Large intestine (tissue), 3 donors: ENCODE results near the gene MRPS33. TPM values are rescaled to one million over a fixed set of nuclear protein-coding genes. Genes with fewer than 3 reads are reported as not detected.
A peak's percentile ranks its signal among the peaks of the same experiment; 100 is the strongest.
"Not testable (repeated sequence)": the region's sequence is repeated elsewhere in the genome, so short reads cannot be mapped to it uniquely, and the experiment has no call there.

Source experiments
- DNase-seq, 2 donors: peaks; one replicate each; pipeline versions ENCODE4 v3.0.0 to v3.0.0-alpha.2; 2013
- H3K27ac ChIP-seq: one replicate; pipeline ENCODE4 v1.5.1; 2013; ENCODE audit warnings: low read length
- H3K27me3 ChIP-seq: 2 replicates; pipeline ENCODE4 v1.6.1; 2013; ENCODE audit warnings: low read length; ENCODE audit not compliant: control insufficient read depth, insufficient read depth
- H3K36me3 ChIP-seq: 2 replicates; pipeline ENCODE4 v1.6.1; 2013; ENCODE audit warnings: low read length; ENCODE audit not compliant: control insufficient read depth, insufficient read depth
- H3K4me1 ChIP-seq: one replicate; pipeline ENCODE4 v1.6.1; 2013; ENCODE audit warnings: low read length; ENCODE audit not compliant: control insufficient read depth, insufficient read depth
- H3K4me3 ChIP-seq: one replicate; pipeline ENCODE4 v1.5.1; 2013; ENCODE audit warnings: low read length
- H3K9me3 ChIP-seq: one replicate; pipeline ENCODE4 v1.6.1; 2013; ENCODE audit warnings: mild to moderate bottlenecking, low read depth, low read length, moderate library complexity; ENCODE audit not compliant: control insufficient read depth
- WGBS: methylation state at CpG from one replicate; pipeline ENCODE4 v1.1.5; 2013; ENCODE audit warnings: low lambda C conversion rate; ENCODE audit not compliant: insufficient coverage; 5-methylcytosine and 5-hydroxymethylcytosine counted together
- polyA plus RNA-seq: library from polyadenylated mRNA; unstranded; fragments of 120-200 nt; gene quantifications from one replicate; pipeline ENCODE4 v1.2.1, GENCODE V29; 2013

Gene MRPS33
- polyA plus RNA-seq, 1 donor, result 95.7 TPM

- peaks cover 3% of the 10 kb centered on the region for H3K9me3 ChIP-seq
- no peak overlapping the region for H3K27ac ChIP-seq
- H3K4me3 ChIP-seq, result no peak overlapping the region
- H3K4me1 ChIP-seq, result peaks cover 4% of the 10 kb centered on the region
- DNase-seq, result no peak
- WGBS, result no CpG with 5 or more reads among the region's 4 CpGs
- H3K36me3 ChIP-seq, result no peaks in the 10 kb centered on the region
- H3K27me3 ChIP-seq, result no peaks in the 10 kb centered on the region
Observed at GRCh38 chr7:140983802-140984201, 30.9 kb downstream of the MRPS33 start.

DNA sequence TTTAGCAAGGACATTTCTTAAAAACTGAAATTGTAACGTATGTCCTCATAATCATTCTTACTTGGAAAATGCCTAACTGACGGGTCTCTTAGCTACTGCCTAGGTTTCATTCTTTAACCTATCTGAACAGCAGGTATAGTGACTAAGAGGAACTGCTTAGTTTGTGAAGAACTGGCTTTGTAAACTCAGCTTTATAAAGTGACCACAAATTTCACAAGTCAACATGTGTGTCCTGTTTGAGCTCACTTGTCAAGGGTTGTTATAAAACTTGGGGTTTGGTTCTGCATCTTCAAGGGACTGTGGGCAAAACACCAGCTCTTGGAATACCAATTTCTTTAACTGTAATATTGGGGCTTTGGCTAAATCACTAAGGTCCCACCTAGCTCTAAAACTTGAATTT, 32.2 kb downstream of the MRPS33 start:
- no peak for DNase-seq
- Histone ChIP-seq H3K4me3 (no peak overlapping the region), H3K27ac (no peak overlapping the region), H3K36me3 (no peaks in the 10 kb centered on the region), H3K27me3 (no peaks in the 10 kb centered on the region), H3K9me3 (peaks cover 3% of the 10 kb centered on the region), H3K4me1 (peaks cover 3% of the 10 kb centered on the region)
- WGBS, result no CpG with 5 or more reads among the region's 2 CpGs

- Histone ChIP-seq H3K4me3 (no peak overlapping the region), H3K36me3 (no peaks in the 10 kb centered on the region), H3K9me3 (peaks cover 3% of the 10 kb centered on the region), H3K4me1 (peaks cover 5% of the 10 kb centered on the region), H3K27me3 (no peaks in the 10 kb centered on the region), H3K27ac (peak overlapping the region; percentile 18)
- no peak for DNase-seq
- 29% methylated on average over 1 of the region's 2 CpGs for WGBS
Observed at GRCh38 chr7:140981951-140982350, 32.8 kb downstream of the MRPS33 start.

- DNase-seq, result no peak
- Histone ChIP-seq H3K36me3 (no peaks in the 10 kb centered on the region), H3K4me1 (peaks cover 28% of the 10 kb centered on the region), H3K4me3 (no peak overlapping the region), H3K27ac (no peak overlapping the region), H3K27me3 (no peaks in the 10 kb centered on the region), H3K9me3 (no peaks in the 10 kb centered on the region)
- no CpG with 5 or more reads among the region's 1 CpG for WGBS
Observed at GRCh38 chr7:140977741-140978140, 37.0 kb downstream of the MRPS33 start.

DNA sequence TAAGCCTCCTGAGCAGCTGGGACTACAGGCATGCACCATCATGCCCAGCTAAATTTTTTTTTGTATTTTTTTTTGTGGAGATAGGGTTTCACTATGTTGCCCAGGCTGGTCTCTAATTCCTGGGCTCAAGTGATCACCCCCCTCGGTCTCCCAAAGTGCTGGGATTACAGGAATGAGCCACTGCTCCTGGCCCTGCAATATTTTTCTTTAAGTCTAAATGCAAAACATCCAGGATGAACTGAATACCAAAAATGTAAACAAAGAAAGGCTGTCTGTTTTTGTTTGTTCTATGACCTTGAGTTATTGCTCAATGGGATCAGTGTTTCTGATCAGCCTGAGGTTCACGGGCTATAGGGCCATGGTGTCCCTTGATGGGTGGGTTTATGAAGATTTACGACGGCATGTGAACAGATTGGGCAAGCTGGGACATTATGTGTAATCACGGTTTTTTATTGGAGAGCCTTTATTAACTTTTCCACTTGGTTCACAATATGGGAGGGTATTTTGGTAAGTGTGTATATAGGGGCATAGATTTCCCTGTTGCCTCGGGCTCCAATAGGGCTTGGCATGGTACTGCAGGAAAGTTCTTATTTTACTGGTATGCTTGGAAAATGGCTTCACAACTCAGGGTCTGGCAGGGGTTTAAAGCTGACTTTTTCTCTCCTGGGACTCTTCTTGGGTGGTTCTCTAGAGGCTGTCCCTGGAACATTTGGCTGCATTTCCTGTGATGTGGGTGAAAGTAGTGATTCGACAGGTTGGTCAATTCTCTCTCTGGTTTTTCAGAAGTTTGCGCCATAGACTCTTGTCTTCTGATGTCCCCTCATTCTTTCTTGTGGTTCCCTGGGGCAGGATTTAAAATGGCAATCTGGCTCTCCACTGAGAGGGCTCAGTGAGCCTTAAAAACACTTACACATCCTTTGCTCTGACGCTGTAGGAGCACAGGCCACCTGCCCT, 41.6 kb downstream of the MRPS33 start:
- no peak for DNase-seq
- H3K36me3 ChIP-seq, result no peaks in the 10 kb centered on the region
- H3K27me3 ChIP-seq, result no peaks in the 10 kb centered on the region
- no CpG with 5 or more reads among the region's 9 CpGs for WGBS
- H3K4me3 ChIP-seq, result no peak overlapping the region
- no peak overlapping the region for H3K27ac ChIP-seq
- H3K9me3 ChIP-seq, result no peaks in the 10 kb centered on the region
- peaks cover 28% of the 10 kb centered on the region for H3K4me1 ChIP-seq

GRCh38 chr7:140972344-140972743, 42.4 kb downstream of the MRPS33 start:
- H3K36me3 ChIP-seq, result no peaks in the 10 kb centered on the region
- no peak overlapping the region for H3K4me3 ChIP-seq
- H3K9me3 ChIP-seq, result no peaks in the 10 kb centered on the region
- no CpG with 5 or more reads among the region's 2 CpGs for whole genome bisulfite sequencing
- no peak overlapping the region for H3K27ac ChIP-seq
- no peaks in the 10 kb centered on the region for H3K27me3 ChIP-seq
- no peak for DNase-seq
- peaks cover 28% of the 10 kb centered on the region for H3K4me1 ChIP-seq

GRCh38 chr7:140967438-140967837, 47.3 kb downstream of the MRPS33 start:
- no peak overlapping the region for H3K4me3 ChIP-seq
- H3K4me1 ChIP-seq, result peaks cover 10% of the 10 kb centered on the region
- H3K27me3 ChIP-seq, result no peaks in the 10 kb centered on the region
- H3K36me3 ChIP-seq, result no peaks in the 10 kb centered on the region
- no peak for DNase-seq
- H3K9me3 ChIP-seq, result no peaks in the 10 kb centered on the region
- no CpG with 5 or more reads among the region's 2 CpGs for WGBS
- no peak overlapping the region for H3K27ac ChIP-seq

DNA sequence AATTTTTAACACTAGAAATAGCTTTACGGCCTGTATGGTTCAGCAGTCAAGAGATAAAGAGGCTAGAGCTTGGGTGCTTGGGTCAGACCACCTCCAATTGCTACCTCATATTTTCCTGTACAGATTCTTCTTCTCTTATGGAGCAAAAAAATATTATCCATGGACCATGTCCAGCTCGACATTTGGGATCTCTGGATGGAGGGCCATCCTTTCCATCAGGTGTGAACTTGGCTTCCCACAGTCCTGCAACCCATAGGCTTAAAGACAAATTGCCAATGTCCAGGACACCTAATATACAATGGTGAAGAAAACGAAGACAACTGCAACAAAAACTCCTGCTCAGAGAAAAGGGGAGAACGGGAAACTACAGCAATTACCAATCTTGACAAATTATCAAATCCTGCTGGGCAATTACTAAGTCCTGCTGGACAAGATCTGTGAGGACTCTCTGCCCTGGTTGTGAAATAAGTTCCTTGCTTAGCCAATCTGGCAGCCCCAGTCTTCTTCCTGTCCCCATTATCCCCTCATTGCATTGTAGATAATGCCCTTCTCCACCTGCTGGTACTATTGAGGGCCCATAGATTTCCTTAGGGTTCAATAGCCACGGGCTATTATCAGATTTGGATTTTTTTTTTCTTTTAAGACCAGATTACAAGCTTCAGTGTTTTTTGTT, 48.1 kb downstream of the MRPS33 start:
- H3K27ac ChIP-seq, result peak overlapping the region; percentile 16
- peak; percentile 34 to 56 for DNase-seq
- no peak overlapping the region for H3K4me3 ChIP-seq
- 28% methylated on average over 2 of the region's 5 CpGs for WGBS
- H3K9me3 ChIP-seq, result no peaks in the 10 kb centered on the region
- peaks cover 10% of the 10 kb centered on the region for H3K4me1 ChIP-seq
- H3K27me3 ChIP-seq, result no peaks in the 10 kb centered on the region
- no peaks in the 10 kb centered on the region for H3K36me3 ChIP-seq

GRCh38 chr7:140961117-140961516, 53.6 kb downstream of the MRPS33 start:
- H3K27ac ChIP-seq, result no peak overlapping the region
- no peak overlapping the region for H3K4me3 ChIP-seq
- peaks cover 9% of the 10 kb centered on the region for H3K9me3 ChIP-seq
- no CpG with 5 or more reads among the region's 4 CpGs for WGBS
- no peak for DNase-seq
- no peaks in the 10 kb centered on the region for H3K36me3 ChIP-seq
- peaks cover 2% of the 10 kb centered on the region for H3K4me1 ChIP-seq
- H3K27me3 ChIP-seq, result no peaks in the 10 kb centered on the region

GRCh38 chr7:140956997-140957396, 57.8 kb downstream of the MRPS33 start:
- not testable (repeated sequence) for H3K27ac ChIP-seq, H3K27me3 ChIP-seq, H3K4me1 ChIP-seq, H3K36me3 ChIP-seq, H3K9me3 ChIP-seq, DNase-seq, H3K4me3 ChIP-seq
- no CpG with 5 or more reads among the region's 25 CpGs for WGBS
